GM12878 (cell line): ENCODE results near the gene COL21A1. TPM values are rescaled to one million over a fixed set of nuclear protein-coding genes. Genes with fewer than 3 reads are reported as not detected.

Experiments
- ATAC-seq: fragments of 200-7000 bp; cut with Tn5 transposase; 3 replicates; pipeline ENCODE4 v1.9.1; 2020; ENCODE audit warnings: mild to moderate bottlenecking, moderate library complexity
- BruUV-seq: library from RNA; stranded (reverse); fragments of 400-500 nt; replicated peaks from 2 replicates; lab custom pipeline; 2021; lab: Mats Ljungman, UMichigan
- CTCF ChIA-PET: fragments of 300-600 bp; sonication (Branson Sonifier 250); formaldehyde crosslinking; extraction: SDS; loops from one replicate; lab custom pipeline; 2021; ENCODE audit warnings: inconsistent platforms; lab: Yijun Ruan, JAX
- POLR2A ChIA-PET: fragments of 350-600 bp; formaldehyde crosslinking; extraction: SDS; loops from one replicate; lab custom pipeline; 2021; ENCODE audit warnings: inconsistent platforms; lab: Charles Lee
- RAD21 ChIA-PET: fragments of 300-600 bp; sonication (Branson Sonifier 250); formaldehyde crosslinking; loops from one replicate; lab custom pipeline; 2023; ENCODE audit warnings: antibody characterized with exemption; ENCODE audit not compliant: unreplicated experiment; lab: Charles Lee
- SMC1A ChIA-PET: fragments of 300-600 bp; sonication (Branson Sonifier 250); formaldehyde crosslinking; loops from one replicate; lab custom pipeline; 2023; ENCODE audit not compliant: unreplicated experiment, uncharacterized antibody; lab: Charles Lee
- DNase-seq: peaks from one replicate; pipeline ENCODE4 v3.0.0-alpha.2; 2011; ENCODE audit warnings: low read depth, low spot score
- FAIRE-seq: peaks from 3 replicates; lab custom pipeline; 2011; peaks lifted over from hg19 to GRCh38; lab: Jason Lieb, UNC
- H2AFZ ChIP-seq: 2 replicates; pipeline ENCODE4 v1.6.0; 2011; ENCODE audit warnings: low read depth, low read length, control low read depth; ENCODE audit not compliant: control insufficient read depth
- H3K27ac ChIP-seq: 2 replicates; pipeline ENCODE4 v1.5.1; 2011; ENCODE audit warnings: control low read depth; ENCODE audit not compliant: control insufficient read depth, insufficient read depth
- H3K27me3 ChIP-seq, 2 experiments: replicated peaks in 1 of 2; 2 replicates each; pipeline versions ENCODE4 v1.6.0 to v1.6.1; 2011; ENCODE audit warnings: low read length in 1 of 2; ENCODE audit not compliant: control insufficient read depth in 2 of 2, insufficient read depth in 2 of 2
- H3K36me3 ChIP-seq, 2 experiments: 2 replicates each; pipeline ENCODE4 v1.5.1; 2011; ENCODE audit warnings: low read length in 1 of 2; ENCODE audit not compliant: control insufficient read depth in 2 of 2, insufficient read depth in 2 of 2
- H3K4me1 ChIP-seq: 2 replicates; pipeline ENCODE4 v1.6.1; 2011; ENCODE audit warnings: mild to moderate bottlenecking, low read length, moderate library complexity, mixed read lengths; ENCODE audit not compliant: control insufficient read depth, insufficient read depth
- H3K4me2 ChIP-seq: 2 replicates; pipeline ENCODE4 v1.6.0; 2011; ENCODE audit warnings: control low read depth; ENCODE audit not compliant: control insufficient read depth, insufficient read depth
- H3K4me3 ChIP-seq: fragments of 200-600 bp; sonication (generic); 2 replicates; pipeline ENCODE4 v1.5.1; 2016
- H3K79me2 ChIP-seq: 2 replicates; pipeline ENCODE4 v1.6.0; 2011; ENCODE audit warnings: low read length; ENCODE audit not compliant: control insufficient read depth, insufficient read depth
- H3K9ac ChIP-seq: 2 replicates; pipeline ENCODE4 v1.8.0; 2011; ENCODE audit warnings: low read length, control low read depth, mixed read lengths; ENCODE audit not compliant: control insufficient read depth, insufficient read depth
- H3K9me3 ChIP-seq: replicated peaks from 3 replicates; pipeline ENCODE4 v1.5.1; 2011; ENCODE audit warnings: mild to moderate bottlenecking, low read length; ENCODE audit not compliant: control insufficient read depth, insufficient read depth
- H4K20me1 ChIP-seq: 2 replicates; pipeline ENCODE4 v1.6.0; 2011; ENCODE audit not compliant: control insufficient read depth, insufficient read depth
- CBX5 ChIP-seq: sonication (generic); IDR thresholded peaks from 2 replicates; pipeline ENCODE4 v1.6.1; 2016; ENCODE audit warnings: low read depth, moderate library complexity, mild to moderate bottlenecking, inconsistent platforms
- CEBPZ ChIP-seq: fragments of 150-350 bp; IDR thresholded peaks from 2 replicates; pipeline ENCODE4 v1.6.1; 2016; ENCODE audit warnings: low read depth, low read length
- EZH2 ChIP-seq: IDR thresholded peaks from 2 replicates; pipeline ENCODE4 v1.6.1; 2012; ENCODE audit warnings: low read depth, mild to moderate bottlenecking, control low read depth, inconsistent platforms, low read length, borderline replicate concordance; ENCODE audit not compliant: control insufficient read depth
- HSF1 ChIP-seq: fragments of 150-350 bp; IDR thresholded peaks from 2 replicates; pipeline ENCODE4 v1.6.1; 2014; ENCODE audit warnings: mild to moderate bottlenecking, low read depth, low read length
- IKZF1 ChIP-seq: fragments of 450-650 bp; conservative IDR thresholded peaks from 2 replicates; pipeline ENCODE4 v1.6.1; 2017; ENCODE audit warnings: antibody characterized with exemption, mild to moderate bottlenecking
- LARP7 ChIP-seq: fragments of 450-650 bp; IDR thresholded peaks from 2 replicates; pipeline ENCODE4 v1.6.1; 2017; ENCODE audit warnings: mild to moderate bottlenecking
- MLLT1 ChIP-seq: fragments of 450-650 bp; IDR thresholded peaks from 2 replicates; pipeline ENCODE4 v1.6.1; 2016; ENCODE audit warnings: mild to moderate bottlenecking
- NBN ChIP-seq: fragments of 450-650 bp; IDR thresholded peaks from 2 replicates; pipeline ENCODE4 v1.6.1; 2016
- SIX5 ChIP-seq: IDR thresholded peaks from 2 replicates; pipeline ENCODE4 v1.6.1; 2011; ENCODE audit warnings: mild to moderate bottlenecking, low read depth, low read length, moderate library complexity; ENCODE audit not compliant: severe bottlenecking
- SKIL ChIP-seq: fragments of 450-650 bp; IDR thresholded peaks from 2 replicates; pipeline ENCODE4 v1.6.1; 2017; ENCODE audit warnings: mild to moderate bottlenecking, low read depth, inconsistent platforms; ENCODE audit not compliant: poor library complexity, severe bottlenecking
- STAT3 ChIP-seq: IDR thresholded peaks from 2 replicates; pipeline ENCODE4 v1.6.1; 2011; ENCODE audit warnings: low read depth, low read length, improper control_type of control experiment
- SUPT20H ChIP-seq: IDR thresholded peaks from 2 replicates; pipeline ENCODE4 v1.6.1; 2011; ENCODE audit warnings: low read depth, mild to moderate bottlenecking, low read length, moderate library complexity, borderline replicate concordance; ENCODE audit not compliant: control insufficient read depth
- TCF12 ChIP-seq: IDR thresholded peaks from 2 replicates; pipeline ENCODE4 v1.6.1; 2011; ENCODE audit warnings: low read depth, mild to moderate bottlenecking, low read length
- USF1 ChIP-seq: IDR thresholded peaks from 2 replicates; pipeline ENCODE4 v1.6.1; 2011; ENCODE audit warnings: borderline replicate concordance, low read depth, mild to moderate bottlenecking, moderate library complexity, mixed read lengths, low read length; ENCODE audit not compliant: insufficient read depth; ENCODE audit errors: extremely low read length
- ZNF24 ChIP-seq: fragments of 450-650 bp; IDR thresholded peaks from 2 replicates; pipeline ENCODE4 v1.6.1; 2017; ENCODE audit warnings: antibody characterized with exemption, mild to moderate bottlenecking
- in situ Hi-C: fragments of 300-500 bp; cut with MboI; formaldehyde crosslinking; loops from 9 replicates; pipeline ENCODE4 v1.14.3; 2018; ENCODE audit warnings: mixed read lengths
- intact Hi-C: fragments of 100-400 bp; cut with micrococcal nuclease; formaldehyde crosslinking; loops from one replicate; pipeline ENCODE4 v1.14.2; 2022; ENCODE audit not compliant: unreplicated experiment
- polyA plus RNA-seq, 11 experiments: library from polyadenylated mRNA; depleted of rRNA in 4 of 11; unstranded in 6 of 11; stranded (reverse) in 5 of 11; fragments of >200 nt; fragmentation: Nextera tagmentation in 4 of 11; fragmentation: Illumina TruSeq in 1 of 11; extraction: Ambion mirVana in 4 of 11; extraction: Trizol in 1 of 11; gene quantifications; 1 replicate in 1 of 11; 2 replicates in 10 of 11; pipeline versions ENCODE4 v1.2.1 to v1.2.3, GENCODE V29; 2011 to 2016; ENCODE audit warnings: inconsistent platforms in 2 of 11, missing spikeins in 2 of 11, low read depth in 1 of 11
- total RNA-seq, 4 experiments: library from RNA; depleted of rRNA in 3 of 4; stranded (reverse); fragments of >200 nt in 3 of 4; fragmentation: Illumina TruSeq in 1 of 4; extraction: Trizol in 1 of 4; gene quantifications; 2 replicates each; pipeline versions ENCODE4 v1.2.1 to v1.2.3, GENCODE V29; 2013 to 2021

Gene COL21A1
- total and polyA plus RNA-seq, 10 of the 15 experiments (the other 5 are each of a cell fraction or from before 2014, with no cell fraction given), result 0.10 TPM; not detected in 9

- TF ChIP-seq SKIL (no peak), STAT3 (no peak), SUPT20H (no peak), SIX5 (no peak), NBN (no peak), TCF12 (no peak)
These were observed 14.9 kb downstream of the COL21A1 start (continued) for GRCh38 chr6:56232436-56232835.

- POLR2A ChIA-PET, result no interaction called here
- Histone ChIP-seq H3K4me3 (no peak overlapping the region), H3K79me2 (no peaks in the 10 kb centered on the region), H3K27me3 (no peaks in the 10 kb centered on the region), H3K9me3 (no peaks in the 10 kb centered on the region), H3K36me3 (no peaks in the 10 kb centered on the region), H4K20me1 (no peaks in the 10 kb centered on the region), H3K4me2 (no peak overlapping the region), H3K4me1 (no peaks in the 10 kb centered on the region), H2AFZ (no peak overlapping the region), H3K9ac (no peak overlapping the region), H3K27ac (no peak overlapping the region)
- no TSS peak for BruUV-seq
- SMC1A ChIA-PET, result no interaction called here
- no peak for FAIRE-seq
- in situ Hi-C loops, result no loop called here
- intact Hi-C loops, result no loop called here
- RAD21 ChIA-PET, result no interaction called here
- CTCF ChIA-PET, result interaction anchor here (1.0 kb wide), 1 partner anchor 7 kb away, joined by 4 read pairs; no protein-coding TSS in a partner anchor
- no peak for DNase-seq
- ATAC-seq, result no peak
- TF ChIP-seq MLLT1 (no peak), EZH2 (no peak), HSF1 (no peak), IKZF1 (no peak), USF1 (no peak), LARP7 (no peak), ZNF24 (no peak), CEBPZ (no peak), CBX5 (no peak), SUPT20H (no peak)
These were observed 15.6 kb downstream of the COL21A1 start for GRCh38 chr6:56231827-56232226.
